SK-N-MC (cell line): Measurements from ENCODE around the gene PARD3B.

Experiments used
- EZH2 ChIP-seq: fragments of 200-600 bp; sonication (generic); IDR thresholded peaks from one replicate; pipeline ENCODE4 v1.6.1; 2017; ENCODE audit warnings: antibody characterized with exemption
- FOXP2 ChIP-seq: optimal IDR thresholded peaks from 2 replicates; pipeline ENCODE3; 2011; ENCODE audit warnings: mild to moderate bottlenecking, moderate library complexity; ENCODE audit not compliant: insufficient read depth; ENCODE audit errors: extremely low read length, control extremely low read depth
- POLR2AphosphoS5 ChIP-seq: IDR thresholded peaks from 2 replicates; pipeline ENCODE4 v1.6.1; 2012; ENCODE audit warnings: mild to moderate bottlenecking, low read depth, low read length, borderline replicate concordance

- no peak for TF ChIP-seq POLR2AphosphoS5
- TF ChIP-seq EZH2: no peak
- no peak for TF ChIP-seq FOXP2
Observed at GRCh38 chr2:204900910-204901309, 355.6 kb downstream of the PARD3B start.
